Jurkat, Clone E6-1 (cell line): ENCODE results near the gene SEC14L1.
"Not testable (repeated sequence)": the region's sequence is repeated elsewhere in the genome, so short reads cannot be mapped to it uniquely, and the experiment has no call there.

Experiments used
- DNase-seq: peaks from one replicate; pipeline ENCODE4 v3.0.0-alpha.2; 2011; ENCODE audit warnings: low read depth, low spot score
- H3K4me3 ChIP-seq: 2 replicates; pipeline ENCODE4 v1.5.1; 2011; ENCODE audit warnings: mild to moderate bottlenecking, low read length, control low read depth, moderate library complexity

SEC14L1 gene

GRCh38 chr17:77153999-77154586, 13.3 kb downstream of the SEC14L1 start:
- no peak for DNase-seq
- H3K4me3 ChIP-seq, result no peak overlapping the region

- no peak overlapping the region for H3K4me3 ChIP-seq
These were observed 14.4 kb downstream of the SEC14L1 start for GRCh38 chr17:77155125-77155524.

GRCh38 chr17:77157766-77158165, 17.0 kb downstream of the SEC14L1 start:
- not testable (repeated sequence) for DNase-seq, H3K4me3 ChIP-seq

More at GRCh38 chr17:77155125-77155524, 14.4 kb downstream of the SEC14L1 start:
- no peak for DNase-seq

- no peak for DNase-seq
- H3K4me3 ChIP-seq, result no peak overlapping the region
These were observed 19.5 kb downstream of the SEC14L1 start for GRCh38 chr17:77160091-77160874.

- no peak overlapping the region for H3K4me3 ChIP-seq
- DNase-seq, result no peak
These were observed 20.2 kb downstream of the SEC14L1 start for GRCh38 chr17:77160875-77161530.

GRCh38 chr17:77161953-77162352, 21.2 kb downstream of the SEC14L1 start:
- H3K4me3 ChIP-seq, result no peak overlapping the region
- DNase-seq, result no peak

GRCh38 chr17:77163001-77163400, 22.2 kb downstream of the SEC14L1 start:
- no peak for DNase-seq
- no peak overlapping the region for H3K4me3 ChIP-seq

- H3K4me3 ChIP-seq, result no peak overlapping the region
- no peak for DNase-seq
These were observed 22.9 kb downstream of the SEC14L1 start for GRCh38 chr17:77163511-77164280.

GRCh38 chr17:77164483-77165091, 23.8 kb downstream of the SEC14L1 start:
- H3K4me3 ChIP-seq, result no peak overlapping the region
- no peak for DNase-seq

- no peak for DNase-seq
- H3K4me3 ChIP-seq, result no peak overlapping the region
These were observed 24.8 kb downstream of the SEC14L1 start for GRCh38 chr17:77165577-77165976.

GRCh38 chr17:77167472-77168306, 26.9 kb downstream of the SEC14L1 start:
- H3K4me3 ChIP-seq, result no peak overlapping the region
- no peak for DNase-seq

- no peak overlapping the region for H3K4me3 ChIP-seq
- no peak for DNase-seq
These were observed 32.3 kb downstream of the SEC14L1 start for GRCh38 chr17:77173104-77173503.

GRCh38 chr17:77174928-77175661, 34.3 kb downstream of the SEC14L1 start:
- no peak overlapping the region for H3K4me3 ChIP-seq
- no peak for DNase-seq

- H3K4me3 ChIP-seq, result no peak overlapping the region
- DNase-seq, result no peak
These were observed 36.4 kb downstream of the SEC14L1 start for GRCh38 chr17:77177002-77177741.

- DNase-seq, result no peak
- no peak overlapping the region for H3K4me3 ChIP-seq
These were observed 37.3 kb downstream of the SEC14L1 start for GRCh38 chr17:77178050-77178449.

GRCh38 chr17:77178563-77178962, 37.8 kb downstream of the SEC14L1 start:
- no peak for DNase-seq
- no peak overlapping the region for H3K4me3 ChIP-seq
